GM12878 (cell line): ENCODE results near the gene ARHGEF7. TPM values are rescaled to one million over a fixed set of nuclear protein-coding genes. Genes with fewer than 3 reads are reported as not detected.

ENCODE experiments used
- ATAC-seq: fragments of 200-7000 bp; cut with Tn5 transposase; 3 replicates; pipeline ENCODE4 v1.9.1; 2020; ENCODE audit warnings: mild to moderate bottlenecking, moderate library complexity
- BruUV-seq: library from RNA; stranded (reverse); fragments of 400-500 nt; replicated peaks from 2 replicates; lab custom pipeline; 2021; lab: Mats Ljungman, UMichigan
- CTCF ChIA-PET: fragments of 300-600 bp; sonication (Branson Sonifier 250); formaldehyde crosslinking; extraction: SDS; loops from one replicate; lab custom pipeline; 2021; ENCODE audit warnings: inconsistent platforms; lab: Yijun Ruan, JAX
- POLR2A ChIA-PET: fragments of 350-600 bp; formaldehyde crosslinking; extraction: SDS; loops from one replicate; lab custom pipeline; 2021; ENCODE audit warnings: inconsistent platforms; lab: Charles Lee
- RAD21 ChIA-PET: fragments of 300-600 bp; sonication (Branson Sonifier 250); formaldehyde crosslinking; loops from one replicate; lab custom pipeline; 2023; ENCODE audit warnings: antibody characterized with exemption; ENCODE audit not compliant: unreplicated experiment; lab: Charles Lee
- SMC1A ChIA-PET: fragments of 300-600 bp; sonication (Branson Sonifier 250); formaldehyde crosslinking; loops from one replicate; lab custom pipeline; 2023; ENCODE audit not compliant: unreplicated experiment, uncharacterized antibody; lab: Charles Lee
- DNase-seq: peaks from one replicate; pipeline ENCODE4 v3.0.0-alpha.2; 2011; ENCODE audit warnings: low read depth, low spot score
- FAIRE-seq: peaks from 3 replicates; lab custom pipeline; 2011; peaks lifted over from hg19 to GRCh38; lab: Jason Lieb, UNC
- H2AFZ ChIP-seq: 2 replicates; pipeline ENCODE4 v1.6.0; 2011; ENCODE audit warnings: low read depth, low read length, control low read depth; ENCODE audit not compliant: control insufficient read depth
- H3K27ac ChIP-seq: 2 replicates; pipeline ENCODE4 v1.5.1; 2011; ENCODE audit warnings: control low read depth; ENCODE audit not compliant: control insufficient read depth, insufficient read depth
- H3K27me3 ChIP-seq, 2 experiments: replicated peaks in 1 of 2; 2 replicates each; pipeline versions ENCODE4 v1.6.0 to v1.6.1; 2011; ENCODE audit warnings: low read length in 1 of 2; ENCODE audit not compliant: control insufficient read depth in 2 of 2, insufficient read depth in 2 of 2
- H3K36me3 ChIP-seq, 2 experiments: 2 replicates each; pipeline ENCODE4 v1.5.1; 2011; ENCODE audit warnings: low read length in 1 of 2; ENCODE audit not compliant: control insufficient read depth in 2 of 2, insufficient read depth in 2 of 2
- H3K4me1 ChIP-seq: 2 replicates; pipeline ENCODE4 v1.6.1; 2011; ENCODE audit warnings: mild to moderate bottlenecking, low read length, moderate library complexity, mixed read lengths; ENCODE audit not compliant: control insufficient read depth, insufficient read depth
- H3K4me2 ChIP-seq: 2 replicates; pipeline ENCODE4 v1.6.0; 2011; ENCODE audit warnings: control low read depth; ENCODE audit not compliant: control insufficient read depth, insufficient read depth
- H3K4me3 ChIP-seq: fragments of 200-600 bp; sonication (generic); 2 replicates; pipeline ENCODE4 v1.5.1; 2016
- H3K79me2 ChIP-seq: 2 replicates; pipeline ENCODE4 v1.6.0; 2011; ENCODE audit warnings: low read length; ENCODE audit not compliant: control insufficient read depth, insufficient read depth
- H3K9ac ChIP-seq: 2 replicates; pipeline ENCODE4 v1.8.0; 2011; ENCODE audit warnings: low read length, control low read depth, mixed read lengths; ENCODE audit not compliant: control insufficient read depth, insufficient read depth
- H3K9me3 ChIP-seq: replicated peaks from 3 replicates; pipeline ENCODE4 v1.5.1; 2011; ENCODE audit warnings: mild to moderate bottlenecking, low read length; ENCODE audit not compliant: control insufficient read depth, insufficient read depth
- H4K20me1 ChIP-seq: 2 replicates; pipeline ENCODE4 v1.6.0; 2011; ENCODE audit not compliant: control insufficient read depth, insufficient read depth
- EED ChIP-seq: sonication (generic); IDR thresholded peaks from 2 replicates; pipeline ENCODE4 v1.6.1; 2016; ENCODE audit warnings: antibody characterized with exemption, low read depth
- EGR1 ChIP-seq, 2 experiments: IDR thresholded peaks; 1 replicate in 1 of 2; 2 replicates in 1 of 2; pipeline ENCODE4 v1.6.1; 2011 to 2012; ENCODE audit warnings: low read depth in 2 of 2, low read length in 2 of 2, borderline replicate concordance in 1 of 2, mild to moderate bottlenecking in 1 of 2, moderate library complexity in 1 of 2
- FOXK2 ChIP-seq: fragments of 450-650 bp; IDR thresholded peaks from 2 replicates; pipeline ENCODE4 v1.6.1; 2017; ENCODE audit warnings: mild to moderate bottlenecking, moderate library complexity
- GABPA ChIP-seq: IDR thresholded peaks from 2 replicates; pipeline ENCODE4 v1.6.1; 2014; ENCODE audit warnings: antibody characterized with exemption, low read depth, mild to moderate bottlenecking, inconsistent platforms
- MYC ChIP-seq: IDR thresholded peaks from 2 replicates; pipeline ENCODE4 v1.6.1; 2011; ENCODE audit warnings: mild to moderate bottlenecking, low read length, moderate library complexity, inconsistent platforms; ENCODE audit not compliant: insufficient read depth, insufficient replicate concordance, insufficient read length, severe bottlenecking
- RELA ChIP-seq: fragments of 450-650 bp; IDR thresholded peaks from 2 replicates; pipeline ENCODE4 v1.8.0; 2014; ENCODE audit warnings: borderline replicate concordance; ENCODE audit not compliant: partially characterized antibody
- WGBS: methylation state at CpG from one replicate; pipeline ENCODE4 v1.1.6; 2016; ENCODE audit warnings: low lambda C conversion rate; ENCODE audit not compliant: insufficient replicate concordance, insufficient coverage; ENCODE audit errors: missing lambda C conversion rate; 5-methylcytosine and 5-hydroxymethylcytosine counted together
- in situ Hi-C: fragments of 300-500 bp; cut with MboI; formaldehyde crosslinking; loops from 9 replicates; pipeline ENCODE4 v1.14.3; 2018; ENCODE audit warnings: mixed read lengths
- intact Hi-C: fragments of 100-400 bp; cut with micrococcal nuclease; formaldehyde crosslinking; loops from one replicate; pipeline ENCODE4 v1.14.2; 2022; ENCODE audit not compliant: unreplicated experiment
- polyA plus RNA-seq, 11 experiments: library from polyadenylated mRNA; depleted of rRNA in 4 of 11; unstranded in 6 of 11; stranded (reverse) in 5 of 11; fragments of >200 nt; fragmentation: Nextera tagmentation in 4 of 11; fragmentation: Illumina TruSeq in 1 of 11; extraction: Ambion mirVana in 4 of 11; extraction: Trizol in 1 of 11; gene quantifications; 1 replicate in 1 of 11; 2 replicates in 10 of 11; pipeline versions ENCODE4 v1.2.1 to v1.2.3, GENCODE V29; 2011 to 2016; ENCODE audit warnings: inconsistent platforms in 2 of 11, missing spikeins in 2 of 11, low read depth in 1 of 11
- total RNA-seq, 4 experiments: library from RNA; depleted of rRNA in 3 of 4; stranded (reverse); fragments of >200 nt in 3 of 4; fragmentation: Illumina TruSeq in 1 of 4; extraction: Trizol in 1 of 4; gene quantifications; 2 replicates each; pipeline versions ENCODE4 v1.2.1 to v1.2.3, GENCODE V29; 2013 to 2021

The ARHGEF7 gene
- total and polyA plus RNA-seq, 10 of the 15 experiments (the other 5 are each of a cell fraction or from before 2014, with no cell fraction given): 4.7 to 65.5 (median 36.6) TPM

- TF ChIP-seq MYC (no peak), FOXK2 (no peak), EED (no peak), RELA (no peak), GABPA (no peak)
These were observed 56.5 kb downstream of the ARHGEF7 start (continued) for GRCh38 chr13:111171629-111172028.

GRCh38 chr13:111174377-111175114, 59.4 kb downstream of the ARHGEF7 start:
- ChIA-PET CTCF (no interaction called here), SMC1A (interaction anchor here (0.9 to 2.6 kb wide), 5 partner anchors 9 to 22 kb away, joined by 3 to 11 read pairs (median 3); no protein-coding TSS in a partner anchor), RAD21 (interaction anchor here (1.1 kb wide), 2 partner anchors 17 to 107 kb away, joined by 3 read pairs; no protein-coding TSS in a partner anchor), POLR2A (interaction anchor here (0.8 to 1.5 kb wide), 2 partner anchors 10 to 11 kb away, joined by 3 to 5 read pairs; no protein-coding TSS in a partner anchor)
- no peak for ATAC-seq
- H3K4me3 ChIP-seq: no peak overlapping the region
- no peaks in the 10 kb centered on the region for H4K20me1 ChIP-seq
- H3K9ac ChIP-seq: no peak overlapping the region
- H3K27ac ChIP-seq: no peak overlapping the region
- no peak overlapping the region for H3K4me2 ChIP-seq
- H3K4me1 ChIP-seq: peaks cover 26% of the 10 kb centered on the region
- in situ Hi-C loops: loop anchor here (25.0 kb wide), 1 partner anchor 2012 kb away; no protein-coding TSS in a partner anchor
- no peak for FAIRE-seq
- no peak overlapping the region for H2AFZ ChIP-seq
- no TSS peak for BruUV-seq
- peaks cover 15 to 43% of the 10 kb centered on the region in 2 experiments for H3K36me3 ChIP-seq
- no peak for TF ChIP-seq EGR1 (IDR thresholded peaks at IDR 0.05; ENCODE audit: borderline replicate concordance in 1 of 2, low read depth in 2 of 2, low read length in 2 of 2)
- peaks cover 16% of the 10 kb centered on the region for H3K9me3 ChIP-seq
- WGBS: 97% methylated on average over 15 of the region's 15 CpGs
- no peaks in the 10 kb centered on the region for H3K27me3 ChIP-seq
- DNase-seq: no peak
- intact Hi-C loops: no loop called here
- H3K79me2 ChIP-seq: peaks cover 81% of the 10 kb centered on the region
